Measurements from ENCODE around the gene ZC3H8. TPM values are rescaled to one million over a fixed set of nuclear protein-coding genes. Genes with fewer than 3 reads are reported as not detected.

ZC3H8 gene
- total RNA-seq, 3 donors from 2014 or later = 17.0 to 38.3 (median 17.0) TPM

- intact Hi-C loops (cut with DNase I; ENCODE audit: low total_unique reads) = no loop called here
- H3K4me1 ChIP-seq = peaks cover 0 to 6% of the 10 kb centered on the region in 2 donors
- H3K27me3 ChIP-seq = no peaks in the 10 kb centered on the region
- TF ChIP-seq CTCF (IDR thresholded peaks at IDR 0.05) = no peak
- no peak for DNase-seq (ENCODE audit: low spot score in 2 of 2)
- no peaks in the 10 kb centered on the region for H3K9me3 ChIP-seq
- no peaks in the 10 kb centered on the region for H3K36me3 ChIP-seq
- no peak overlapping the region for H3K27ac ChIP-seq
- H3K4me3 ChIP-seq = no peak overlapping the region
Observed at GRCh38 chr2:112251271-112251670, 3.6 kb downstream of the ZC3H8 start.

- intact Hi-C loops (cut with DNase I; ENCODE audit: low total_unique reads) = no loop called here
- Histone ChIP-seq H3K27ac (no peak overlapping the region), H3K36me3 (no peaks in the 10 kb centered on the region), H3K9me3 (no peaks in the 10 kb centered on the region), H3K4me3 (no peak overlapping the region), H3K27me3 (no peaks in the 10 kb centered on the region), H3K4me1 (no peaks in the 10 kb centered on the region)
- TF ChIP-seq POLR2AphosphoS5 (IDR thresholded peaks at IDR 0.05) (no peak), POLR2A (IDR thresholded peaks at IDR 0.05) (no peak), CTCF (IDR thresholded peaks at IDR 0.05) (no peak)
- no peak for DNase-seq (ENCODE audit: low spot score in 2 of 2)
Observed at GRCh38 chr2:112244854-112245253, 10.0 kb downstream of the ZC3H8 start.

GRCh38 chr2:112243233-112243632 is 11.6 kb downstream of the ZC3H8 start:
- intact Hi-C loops (cut with DNase I; ENCODE audit: low total_unique reads) = no loop called here
- H3K36me3 ChIP-seq = no peaks in the 10 kb centered on the region

GRCh38 chr2:112242384-112242783 is 12.5 kb downstream of the ZC3H8 start:
- Histone ChIP-seq H3K27ac (no peak overlapping the region), H3K9me3 (no peaks in the 10 kb centered on the region), H3K36me3 (no peaks in the 10 kb centered on the region), H3K27me3 (no peaks in the 10 kb centered on the region), H3K4me1 (no peaks in the 10 kb centered on the region), H3K4me3 (no peak overlapping the region)
- intact Hi-C loops (cut with DNase I; ENCODE audit: low total_unique reads) = no loop called here
- no peak for DNase-seq (ENCODE audit: low spot score in 2 of 2)
- no peak for TF ChIP-seq POLR2AphosphoS5 (IDR thresholded peaks at IDR 0.05)
- no peak for TF ChIP-seq CTCF (IDR thresholded peaks at IDR 0.05)

More at GRCh38 chr2:112243233-112243632, 11.6 kb downstream of the ZC3H8 start:
- Histone ChIP-seq H3K4me3 (no peak overlapping the region), H3K4me1 (no peaks in the 10 kb centered on the region), H3K27me3 (no peaks in the 10 kb centered on the region), H3K27ac (no peak overlapping the region), H3K9me3 (no peaks in the 10 kb centered on the region)
- DNase-seq (ENCODE audit: low spot score in 2 of 2) = no peak
- TF ChIP-seq CTCF (IDR thresholded peaks at IDR 0.05) (no peak), POLR2A (IDR thresholded peaks at IDR 0.05) (no peak), POLR2AphosphoS5 (IDR thresholded peaks at IDR 0.05) (no peak)

GRCh38 chr2:112239862-112240261 is 15.0 kb downstream of the ZC3H8 start:
- no peak for TF ChIP-seq POLR2AphosphoS5 (IDR thresholded peaks at IDR 0.05)
- TF ChIP-seq CTCF (IDR thresholded peaks at IDR 0.05) = no peak
- TF ChIP-seq POLR2A (IDR thresholded peaks at IDR 0.05) = no peak
- DNase-seq (ENCODE audit: low spot score in 2 of 2) = no peak
- H3K9me3 ChIP-seq = no peaks in the 10 kb centered on the region
- intact Hi-C loops (cut with DNase I; ENCODE audit: low total_unique reads) = no loop called here
- no peak overlapping the region for H3K27ac ChIP-seq
- H3K27me3 ChIP-seq = no peaks in the 10 kb centered on the region
- no peaks in the 10 kb centered on the region for H3K36me3 ChIP-seq
- no peak overlapping the region for H3K4me3 ChIP-seq
- H3K4me1 ChIP-seq = no peaks in the 10 kb centered on the region

Measured in breast epithelium (tissue), 4 donors.